ENCODE measurements around the gene TMEM181. TPM values are rescaled to one million over a fixed set of nuclear protein-coding genes. Genes with fewer than 3 reads are reported as not detected.

TMEM181 gene
- polyA plus RNA-seq, 1 of the 3 experiments (the other 2 are of a cell fraction) = 19.5 TPM

- TF ChIP-seq ZBTB33 (IDR thresholded peaks at IDR 0.05; ENCODE audit: borderline replicate concordance, low read depth) (no peak), MXI1 (IDR thresholded peaks at IDR 0.05; ENCODE audit: low read depth, low read length) (no peak), NRF1 (IDR thresholded peaks at IDR 0.05; ENCODE audit: low read depth, low read length) (no peak), YY1 (IDR thresholded peaks at IDR 0.05; ENCODE audit: low read depth) (no peak), NFIC (IDR thresholded peaks at IDR 0.05; ENCODE audit: borderline replicate concordance) (no peak), RCOR1 (IDR thresholded peaks at IDR 0.05; ENCODE audit: low read length) (no peak), POLR2AphosphoS5 (IDR thresholded peaks at IDR 0.05; ENCODE audit: low read depth, low read length) (no peak), JUND (IDR thresholded peaks at IDR 0.05) (no peak)
Observed at GRCh38 chr6:158627168-158627939, 67.5 kb downstream of the TMEM181 start (continued).

- no peak for DNase-seq
- Histone ChIP-seq H3K4me2 (no peak overlapping the region), H3K9ac (no peak overlapping the region), H3F3A (replicated peaks; ENCODE audit: insufficient read depth) (peaks cover 10% of the 10 kb centered on the region), H3K9me2 (no peaks in the 10 kb centered on the region), H3K27ac (ENCODE audit: low read depth in 2 of 2, low read length in 1 of 2) (no peak overlapping the region), H2AFZ (ENCODE audit: low read depth) (no peak overlapping the region), H3K79me2 (ENCODE audit: insufficient read depth) (no peaks in the 10 kb centered on the region), H3K27me3 (ENCODE audit: insufficient read depth) (no peaks in the 10 kb centered on the region), H3K4me3 (ENCODE audit: low read depth in 2 of 2, low read length in 1 of 2) (no peak overlapping the region), H3K36me3 (replicated peaks in 1 of 2; ENCODE audit: control insufficient read depth in 1 of 2, insufficient read depth in 2 of 2, low read length in 1 of 2) (peaks cover 0 to 37% of the 10 kb centered on the region in 2 experiments), H4K20me1 (ENCODE audit: insufficient read depth) (no peaks in the 10 kb centered on the region), H3K4me1 (ENCODE audit: control insufficient read depth in 1 of 2, insufficient read depth in 2 of 2, low read depth in 1 of 2, low read length in 1 of 2) (peaks cover 22 to 29% of the 10 kb centered on the region in 2 experiments; a peak in 3 of 4 replicates), H3K9me3 (no peaks in the 10 kb centered on the region)
- ChIA-PET CTCF (interaction anchor here (1.5 kb wide), 1 partner anchor 63 kb away, joined by 6 read pairs; no protein-coding TSS in a partner anchor), POLR2A (no interaction called here)
- 94% methylated on average over 9 of the region's 9 CpGs for WGBS (ENCODE audit: low lambda C conversion rate)
- no peak for TF ChIP-seq SIN3A (IDR thresholded peaks at IDR 0.05; ENCODE audit: borderline replicate concordance, low read depth, low read length)
- TF ChIP-seq ELF1 (IDR thresholded peaks at IDR 0.05) = no peak
- TF ChIP-seq REST (IDR thresholded peaks at IDR 0.05; ENCODE audit: low read depth, low read length) = no peak
- no peak for TF ChIP-seq MXI1 (IDR thresholded peaks at IDR 0.05; ENCODE audit: low read depth, low read length)
- TF ChIP-seq EZH2phosphoT487 (IDR thresholded peaks at IDR 0.05; ENCODE audit: borderline replicate concordance, low read depth) = no peak
- no peak for TF ChIP-seq USF1 (IDR thresholded peaks at IDR 0.05; ENCODE audit: borderline replicate concordance, low read depth)
- no peak for TF ChIP-seq RCOR1 (IDR thresholded peaks at IDR 0.05; ENCODE audit: low read length)
- TF ChIP-seq IRF3 (IDR thresholded peaks at IDR 0.05; ENCODE audit: low read depth, low read length) = no peak
- TF ChIP-seq CHD2 (IDR thresholded peaks at IDR 0.05; ENCODE audit: low read length, partially characterized antibody) = no peak
- TF ChIP-seq ZBTB33 (IDR thresholded peaks at IDR 0.05; ENCODE audit: borderline replicate concordance, low read depth) = no peak
- TF ChIP-seq RFX5 (IDR thresholded peaks at IDR 0.05; ENCODE audit: low read length) = no peak
- no peak for TF ChIP-seq RXRA (IDR thresholded peaks at IDR 0.05; ENCODE audit: borderline replicate concordance, low read depth)
- no peak for TF ChIP-seq FOXJ3 (CRISPR knock-in tag; IDR thresholded peaks at IDR 0.05)
- no peak for TF ChIP-seq JUND (IDR thresholded peaks at IDR 0.05)
- TF ChIP-seq TAF1 (IDR thresholded peaks at IDR 0.05; ENCODE audit: borderline replicate concordance, low read depth, low read length) = no peak
- TF ChIP-seq TEAD4 (IDR thresholded peaks at IDR 0.05; ENCODE audit: borderline replicate concordance, insufficient read depth) = no peak
Observed at GRCh38 chr6:158627940-158628211, 68.0 kb downstream of the TMEM181 start.
